Endothelial cell of hepatic sinusoid (primary cell): ENCODE data around the gene CCDC134.

Experiments
- in situ Hi-C: cut with HindIII; loops from 2 replicates; pipeline ENCODE4 v1.10.0; 2017; ENCODE audit warnings: low sequenced_read_pairs

CCDC134 gene

DNA sequence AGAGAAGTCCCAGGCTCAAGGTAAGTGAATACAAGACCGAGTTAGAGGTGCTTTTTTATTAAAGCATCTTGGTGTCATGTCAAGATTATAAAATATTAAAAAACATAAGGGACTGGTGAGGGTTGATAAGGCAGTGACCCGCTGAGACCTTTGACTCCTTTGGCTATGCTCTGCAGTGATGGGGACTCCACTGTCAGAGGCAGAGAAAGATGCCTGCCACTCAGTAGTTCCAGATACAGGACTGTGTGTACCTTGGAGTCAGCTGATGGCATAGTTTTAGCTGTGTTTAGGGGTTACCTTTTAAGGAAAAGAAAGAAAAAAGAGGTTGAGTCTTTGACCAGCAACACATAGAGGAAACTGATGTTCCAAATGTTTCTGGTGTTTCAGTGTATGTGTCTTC is 73.6 kb downstream of the CCDC134 start:
- in situ Hi-C loops = no loop called here

- in situ Hi-C loops = no loop called here
Observed at GRCh38 chr22:41875531-41876270, 75.2 kb downstream of the CCDC134 start.
